Mucosa of descending colon (tissue), 3 donors: ENCODE measurements around the gene MAN1B1. TPM values are rescaled to one million over a fixed set of nuclear protein-coding genes. Genes with fewer than 3 reads are reported as not detected.

Experiments
- ATAC-seq: fragments of 200-7000 bp; cut with Tn5 transposase; one replicate; pipeline ENCODE4 v1.9.1; 2020; ENCODE audit warnings: mild to moderate bottlenecking, moderate library complexity
- DNase-seq, 3 donors: peaks; one replicate each; pipeline ENCODE4 v3.0.0-alpha.2; 2020
- H3K36me3 ChIP-seq: fragments of 200-600 bp; one replicate; pipeline ENCODE4 v1.8.0; 2021; ENCODE audit warnings: low read depth, mild to moderate bottlenecking
- H3K4me1 ChIP-seq: fragments of 200-600 bp; one replicate; pipeline ENCODE4 v1.8.0; 2021; ENCODE audit warnings: low read depth, mild to moderate bottlenecking
- H3K4me3 ChIP-seq: fragments of 200-600 bp; one replicate; pipeline ENCODE4 v1.8.0; 2021; ENCODE audit warnings: mild to moderate bottlenecking
- H3K9me3 ChIP-seq: fragments of 200-600 bp; one replicate; pipeline ENCODE4 v1.8.0; 2021; ENCODE audit warnings: mild to moderate bottlenecking
- intact Hi-C, 2 donors: fragments of 100-400 bp; cut with DNase I in 1 of 2; cut with micrococcal nuclease in 1 of 2; formaldehyde crosslinking; loops; one replicate each; pipeline versions ENCODE4 v1.11.0 to v1.11.1; 2022; cut with DNase I, micrococcal nuclease
- total RNA-seq, 3 donors: library from RNA; stranded (reverse); fragmentation: NEBNext Ultra II Directional in 2 of 3; extraction: Animal tissue kit (Norgen Biotek cat#: 25700) in 2 of 3; gene quantifications; one replicate each; pipeline versions ENCODE4 v1.2.1 to v1.2.4, GENCODE V29; 2021 to 2023
- TF ChIP-seq, protein P1 (sequence below): fragments of 200-600 bp; IDR thresholded peaks from one replicate; pipeline ENCODE4 v1.8.0; 2022; ENCODE audit warnings: antibody characterized with exemption, mild to moderate bottlenecking
- donor health status: DM: no; HTN: no; CAD: no; lungs with moderate emphysema.
- donor health status: DM: no; HTN: no; CAD: no.
- donor health status: DM: no; HTN: yes; CAD: no.

MAN1B1 gene
- total RNA-seq, 3 donors from 2014 or later = 36.1 to 55.4 (median 52.7) TPM

DNA sequence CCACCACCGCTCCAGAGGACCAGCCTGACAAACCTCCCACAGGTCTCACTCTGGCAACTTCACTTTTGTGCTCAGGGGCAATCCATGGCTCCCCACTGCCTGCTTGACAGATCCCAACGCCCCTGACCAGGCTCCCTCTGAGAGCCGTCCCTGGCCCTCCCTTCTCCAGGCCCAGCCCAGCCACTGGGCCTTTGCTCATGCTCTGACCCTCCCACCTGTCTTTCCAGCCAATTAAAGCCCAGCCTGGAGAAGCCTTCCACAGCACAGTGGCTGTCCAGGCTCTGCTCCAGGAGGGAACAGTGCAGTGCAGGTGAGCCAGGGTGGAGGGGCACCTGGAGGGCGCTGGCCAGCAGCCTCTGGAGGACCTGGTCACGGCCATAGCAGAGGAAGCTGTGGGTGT lies 36.2 kb upstream of the MAN1B1 start:
- H3K4me3 ChIP-seq = no peak overlapping the region
- no peaks in the 10 kb centered on the region for H3K36me3 ChIP-seq
- DNase-seq (peak in 1 of 3 donors; percentile 19), ATAC-seq (no peak)
- H3K4me1 ChIP-seq = peaks cover 34% of the 10 kb centered on the region
- TF ChIP-seq, protein P1, sequence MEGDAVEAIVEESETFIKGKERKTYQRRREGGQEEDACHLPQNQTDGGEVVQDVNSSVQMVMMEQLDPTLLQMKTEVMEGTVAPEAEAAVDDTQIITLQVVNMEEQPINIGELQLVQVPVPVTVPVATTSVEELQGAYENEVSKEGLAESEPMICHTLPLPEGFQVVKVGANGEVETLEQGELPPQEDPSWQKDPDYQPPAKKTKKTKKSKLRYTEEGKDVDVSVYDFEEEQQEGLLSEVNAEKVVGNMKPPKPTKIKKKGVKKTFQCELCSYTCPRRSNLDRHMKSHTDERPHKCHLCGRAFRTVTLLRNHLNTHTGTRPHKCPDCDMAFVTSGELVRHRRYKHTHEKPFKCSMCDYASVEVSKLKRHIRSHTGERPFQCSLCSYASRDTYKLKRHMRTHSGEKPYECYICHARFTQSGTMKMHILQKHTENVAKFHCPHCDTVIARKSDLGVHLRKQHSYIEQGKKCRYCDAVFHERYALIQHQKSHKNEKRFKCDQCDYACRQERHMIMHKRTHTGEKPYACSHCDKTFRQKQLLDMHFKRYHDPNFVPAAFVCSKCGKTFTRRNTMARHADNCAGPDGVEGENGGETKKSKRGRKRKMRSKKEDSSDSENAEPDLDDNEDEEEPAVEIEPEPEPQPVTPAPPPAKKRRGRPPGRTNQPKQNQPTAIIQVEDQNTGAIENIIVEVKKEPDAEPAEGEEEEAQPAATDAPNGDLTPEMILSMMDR = no peak
- H3K9me3 ChIP-seq = no peaks in the 10 kb centered on the region
- intact Hi-C loops = no loop called here

DNA sequence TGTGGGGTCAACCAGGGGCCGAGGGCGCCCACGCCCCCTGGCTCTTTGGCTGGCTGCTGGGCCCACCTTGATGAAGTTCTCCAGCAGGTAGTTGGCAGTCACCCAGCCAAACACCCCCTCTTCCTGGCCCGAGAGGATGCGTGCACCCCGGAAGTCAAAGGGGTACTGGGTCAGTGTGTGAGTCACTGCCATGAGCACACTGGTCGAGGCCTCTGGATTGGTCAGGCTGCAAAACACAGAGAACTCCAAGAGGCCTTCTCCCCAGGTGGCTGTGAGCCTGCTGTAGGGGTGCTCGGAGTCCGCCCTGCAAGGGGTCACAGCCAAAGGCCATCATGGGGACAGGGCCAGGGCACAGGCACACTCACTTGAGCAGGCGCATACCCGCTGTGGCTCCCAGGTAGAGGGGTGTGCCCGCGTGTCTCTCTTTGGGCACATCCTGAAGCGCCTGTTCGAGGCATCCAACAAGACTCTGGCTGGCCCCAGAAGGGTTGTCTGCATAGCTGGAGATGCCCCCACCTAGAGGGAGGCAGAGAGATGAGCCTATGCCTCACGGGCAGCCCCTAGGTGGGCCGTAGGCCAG lies 35.5 kb upstream of the MAN1B1 start:
- Histone ChIP-seq H3K4me3 (no peak overlapping the region), H3K4me1 (peaks cover 37% of the 10 kb centered on the region), H3K36me3 (no peaks in the 10 kb centered on the region), H3K9me3 (no peaks in the 10 kb centered on the region)
- ATAC-seq = no peak
- intact Hi-C loops = no loop called here
- TF ChIP-seq, protein P1 = no peak
- peak in 1 of 3 donors; percentile 22 for DNase-seq

DNA sequence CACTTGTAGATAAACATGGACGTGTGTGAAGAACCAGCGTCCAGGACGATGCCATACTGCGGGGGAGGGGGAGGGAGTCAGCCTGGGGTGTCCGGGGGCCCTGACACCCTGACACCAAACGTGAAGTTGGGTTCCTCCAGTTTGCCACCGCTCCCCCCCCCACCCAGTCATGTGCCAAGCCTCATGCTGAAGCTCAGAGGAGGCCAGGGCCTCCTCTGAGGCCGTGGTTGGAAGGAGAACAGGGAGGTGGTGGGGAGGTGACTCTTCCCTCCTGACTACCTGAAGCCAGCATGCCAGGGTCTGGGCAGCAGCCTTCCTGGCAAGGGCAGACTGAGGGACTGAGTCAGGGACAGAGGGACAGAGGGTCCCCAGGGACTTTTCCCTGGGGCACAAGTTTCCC lies 34.5 kb upstream of the MAN1B1 start:
- ATAC-seq = no peak
- peaks cover 45% of the 10 kb centered on the region for H3K4me1 ChIP-seq
- H3K36me3 ChIP-seq = no peaks in the 10 kb centered on the region
- H3K9me3 ChIP-seq = no peaks in the 10 kb centered on the region
- TF ChIP-seq, protein P1 = no peak
- peak in 1 of 3 donors; percentile 21 for DNase-seq
- H3K4me3 ChIP-seq = no peak overlapping the region
- intact Hi-C loops = no loop called here

DNA sequence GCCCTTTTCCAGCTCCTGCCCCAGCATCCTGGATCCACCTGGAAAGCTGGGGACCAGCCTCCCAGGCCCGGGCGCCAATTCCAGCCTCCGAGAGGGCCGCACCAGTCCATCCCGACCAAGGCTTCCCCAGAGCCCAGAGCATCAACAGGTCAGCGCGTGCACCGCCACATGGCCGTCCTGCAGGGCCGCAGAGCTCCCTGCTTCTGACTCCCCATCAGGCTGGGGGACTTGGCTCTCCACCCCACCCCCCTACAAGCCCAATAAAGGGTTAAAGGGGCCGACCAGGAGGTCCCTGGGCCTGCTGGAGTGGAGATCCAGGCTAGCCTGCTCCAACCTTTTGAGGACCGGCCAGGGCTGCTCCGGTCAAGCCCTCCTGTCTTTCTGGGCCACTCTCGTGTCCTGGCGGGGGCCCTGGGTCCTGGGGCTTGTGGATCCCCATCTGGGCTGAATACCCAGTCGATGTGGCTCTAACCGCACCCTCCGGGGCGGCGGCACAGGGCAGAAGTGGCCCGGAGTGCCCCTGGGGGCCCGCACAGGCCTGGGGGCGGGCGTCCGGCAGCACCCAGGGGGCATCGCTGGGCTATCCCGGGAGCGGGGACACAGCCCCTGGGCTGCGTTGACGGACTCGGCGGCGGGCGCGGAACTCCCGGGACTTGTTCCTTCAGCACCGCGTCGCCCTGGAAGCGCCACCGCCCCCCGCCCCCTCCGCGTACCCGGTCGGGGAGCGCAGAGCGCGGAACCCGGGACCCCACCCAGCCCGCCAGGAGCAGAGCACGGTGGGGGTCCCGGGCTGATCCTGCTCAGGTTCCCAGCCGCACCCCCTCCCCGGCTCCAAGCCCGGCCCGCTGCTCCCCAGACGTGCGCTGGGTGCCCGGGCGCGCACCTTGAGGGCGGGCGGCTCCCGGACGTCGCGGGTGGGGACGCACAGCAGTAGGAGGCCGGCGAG lies 33.5 kb upstream of the MAN1B1 start:
- no peaks in the 10 kb centered on the region for H3K9me3 ChIP-seq
- peaks cover 55% of the 10 kb centered on the region for H3K4me1 ChIP-seq
- H3K4me3 ChIP-seq = peak overlapping the region; percentile 23
- H3K36me3 ChIP-seq = no peaks in the 10 kb centered on the region
- ATAC-seq (peak; percentile 44), DNase-seq (peak in 1 of 3 donors; percentile 40)
- intact Hi-C loops = no loop called here
- TF ChIP-seq, protein P1 = no peak

DNA sequence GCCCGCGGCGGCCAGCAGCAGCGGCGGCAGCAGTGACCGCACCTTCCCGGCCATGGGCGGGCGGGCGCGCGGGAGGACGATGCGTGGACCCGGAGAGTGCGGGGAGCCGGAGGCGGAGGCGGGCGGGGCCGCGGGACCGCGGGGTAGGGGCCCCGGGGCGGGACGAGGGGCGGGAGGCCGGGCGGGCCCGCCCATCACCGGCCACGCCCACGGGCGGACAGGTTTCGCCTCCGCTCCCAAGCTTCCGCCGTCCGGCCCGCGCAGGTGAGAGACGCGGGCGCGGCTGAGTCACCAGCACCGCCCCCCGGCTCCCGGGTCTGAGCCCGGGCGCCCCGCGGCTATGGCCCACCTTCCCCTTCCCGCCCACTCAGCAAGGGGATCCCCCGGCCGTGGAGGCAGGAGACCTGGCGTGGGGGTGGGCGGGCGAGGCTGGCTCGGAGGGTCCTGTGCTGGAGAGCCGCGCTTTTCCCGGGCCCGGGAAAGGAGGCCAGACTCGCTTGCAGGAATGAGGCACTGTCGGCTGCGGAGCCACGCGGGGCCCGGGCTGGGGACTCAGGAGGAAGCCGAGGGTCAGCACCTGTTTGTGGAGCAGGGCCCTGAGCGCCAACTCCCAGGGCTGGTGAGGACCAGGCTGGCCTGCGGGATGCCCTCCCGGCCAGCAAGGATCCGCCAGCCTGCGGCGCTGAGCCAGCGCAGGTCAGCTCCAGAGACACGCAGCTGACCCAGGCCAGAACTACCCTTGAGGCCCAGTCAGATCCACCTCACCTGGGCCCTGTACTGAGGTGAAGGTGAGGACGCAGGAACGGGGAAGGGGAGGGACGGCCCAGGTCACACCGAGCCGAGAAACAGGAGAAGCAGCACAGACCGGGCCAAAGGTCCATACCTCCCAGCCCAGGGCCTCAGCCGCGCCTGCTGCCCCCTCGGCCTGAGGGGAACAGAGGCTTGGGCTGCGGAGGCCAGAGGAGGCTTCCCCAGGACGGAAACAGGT lies 32.5 kb upstream of the MAN1B1 start, which contains the start of gene ENTPD2:
Gene ENTPD2, minus strand, starts transcription at position 118 of the 988 bp plus-strand sequence. Its CDS starts 64 bp downstream, at position 54.
- no peaks in the 10 kb centered on the region for H3K9me3 ChIP-seq
- ATAC-seq = peak; percentile 82
- TF ChIP-seq, protein P1 = no peak
- intact Hi-C loops = no loop called here
- H3K4me3 ChIP-seq = peak within 1 kb of the TSS; percentile 23
- DNase-seq = peak; percentile 85 to 89 (median 87)
- no peaks in the 10 kb centered on the region for H3K36me3 ChIP-seq
- H3K4me1 ChIP-seq = peaks cover 50% of the 10 kb centered on the region
